Activated CD4-positive, alpha-beta memory T cell treated with anti-CD3 and anti-CD28 coated beads for 36 hours (primary cell): ENCODE measurements around the gene GATA1. TPM values are rescaled to one million over a fixed set of nuclear protein-coding genes. Genes with fewer than 3 reads are reported as not detected.

ENCODE experiments used
- CTCF ChIA-PET: fragments of 350-600 bp; sonication (Branson Sonifier 250); formaldehyde crosslinking; loops from one replicate; lab custom pipeline; 2021; ENCODE audit warnings: antibody characterized with exemption, inconsistent platforms; lab: Charles Lee
- POLR2A ChIA-PET: fragments of 350-600 bp; sonication (Branson Sonifier 250); formaldehyde crosslinking; loops from one replicate; lab custom pipeline; 2021; ENCODE audit warnings: antibody characterized with exemption; lab: Charles Lee
- DNase-seq: peaks from one replicate; pipeline ENCODE4 v3.0.0-alpha.2; 2020
- H3K27ac Mint-ChIP-seq: one replicate; pipeline ENCODE4 v1.8.0; 2021; ENCODE audit warnings: mixed read lengths
- H3K27me3 Mint-ChIP-seq: one replicate; pipeline ENCODE4 v1.8.0; 2021; ENCODE audit warnings: mixed read lengths
- H3K36me3 Mint-ChIP-seq: one replicate; pipeline ENCODE4 v1.8.0; 2021; ENCODE audit warnings: mixed read lengths
- H3K4me1 Mint-ChIP-seq: one replicate; pipeline ENCODE4 v1.8.0; 2021; ENCODE audit warnings: low read depth, mixed read lengths
- H3K4me3 Mint-ChIP-seq: one replicate; pipeline ENCODE4 v1.8.0; 2021; ENCODE audit warnings: mild to moderate bottlenecking, mixed read lengths
- H3K9me3 Mint-ChIP-seq: one replicate; pipeline ENCODE4 v1.8.0; 2021; ENCODE audit warnings: mixed read lengths
- intact Hi-C: fragments of 100-400 bp; cut with micrococcal nuclease; formaldehyde crosslinking; loops from one replicate; pipeline ENCODE4 v1.15.1; 2023
- total RNA-seq, 2 experiments: library from RNA; stranded (reverse); gene quantifications; one replicate each; pipeline ENCODE4 v1.2.3, GENCODE V29; 2021

The GATA1 gene
- total RNA-seq, 2 experiments from 2014 or later: not detected

DNA sequence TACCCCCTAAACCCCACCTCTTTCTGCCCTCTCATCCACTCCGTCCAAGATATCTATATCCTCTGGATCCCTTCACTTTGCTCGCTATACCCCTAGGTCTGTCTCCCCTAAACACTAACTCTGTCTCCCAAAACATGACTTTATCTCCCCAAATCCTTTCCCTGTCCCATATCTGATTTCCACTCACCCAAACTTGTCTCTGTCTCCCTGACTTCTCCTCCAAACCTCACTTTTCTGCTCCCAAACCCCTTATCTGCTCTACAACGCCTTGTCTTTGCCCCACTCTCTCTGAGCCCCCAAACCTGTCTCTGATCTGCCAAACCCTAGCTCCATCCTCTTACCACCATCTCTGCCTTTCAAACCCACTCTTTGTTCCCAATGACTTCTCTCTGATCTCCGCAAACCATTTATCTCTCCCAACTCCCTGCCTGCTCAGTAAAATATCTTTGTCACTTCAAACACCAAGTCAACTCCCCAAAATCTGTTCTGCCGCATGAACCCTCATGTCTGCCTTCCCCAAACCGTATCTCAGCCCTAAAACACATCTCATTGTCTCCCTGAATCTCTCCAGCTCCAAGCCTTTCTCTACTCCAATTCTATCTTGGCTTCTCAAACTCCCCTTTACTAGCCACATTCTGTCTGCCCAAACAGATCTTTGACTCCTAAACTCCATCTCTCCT is 575 bp downstream of the GATA1 start:
- Mint-ChIP-seq H3K4me3 (no peak overlapping the region), H3K4me1 (peaks cover 8% of the 10 kb centered on the region), H3K27me3 (no peaks in the 10 kb centered on the region), H3K36me3 (no peaks in the 10 kb centered on the region), H3K27ac (no peak overlapping the region), H3K9me3 (no peaks in the 10 kb centered on the region)
- ChIA-PET CTCF (no interaction called here), POLR2A (no interaction called here)
- no peak for DNase-seq
- intact Hi-C loops: no loop called here

DNA sequence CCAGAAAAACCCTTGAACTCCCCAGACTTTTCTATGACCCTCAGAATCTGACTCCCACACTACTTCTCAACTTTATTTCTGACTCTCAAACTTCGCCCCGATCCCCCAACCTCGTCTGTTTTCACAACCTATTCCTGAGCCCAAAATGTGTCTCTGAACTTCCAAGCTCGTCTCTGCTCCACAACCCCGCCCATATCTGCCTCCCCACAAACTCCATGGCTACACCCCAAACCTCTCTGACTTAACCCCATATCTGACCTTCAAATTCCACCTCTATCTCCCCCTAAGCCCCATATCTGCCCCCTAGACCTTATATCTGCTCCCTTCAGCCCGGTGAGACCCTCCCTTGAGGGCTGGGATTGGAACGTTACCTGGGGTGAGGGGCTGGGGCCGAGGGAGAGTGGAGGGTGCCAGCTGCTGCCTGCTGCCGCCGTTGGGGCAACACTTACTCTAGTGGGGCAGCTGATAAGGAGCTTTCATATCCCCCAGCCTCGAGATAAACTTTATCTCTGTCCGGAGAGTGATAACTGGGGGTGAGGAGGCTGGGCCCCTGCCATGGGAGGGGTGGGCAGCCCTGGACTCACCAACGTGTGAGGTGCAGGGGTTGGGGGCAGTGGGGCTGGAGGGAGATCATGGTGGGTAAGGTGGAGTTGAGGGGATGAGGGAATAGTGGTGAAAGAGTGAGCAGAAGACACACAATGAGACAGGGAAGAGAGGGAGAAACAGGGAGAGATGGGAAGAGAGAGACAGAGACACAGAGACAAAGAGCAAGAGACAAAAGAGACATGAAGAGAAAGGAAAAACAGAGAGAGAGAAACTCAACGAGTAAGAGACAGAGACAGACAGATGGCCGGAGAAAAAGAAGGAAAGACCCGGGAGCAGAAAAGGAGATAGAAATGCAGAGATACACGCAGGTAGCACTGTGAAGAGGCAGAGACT is 1.4 kb downstream of the GATA1 start:
- no peak overlapping the region for H3K4me3 Mint-ChIP-seq
- no peaks in the 10 kb centered on the region for H3K27me3 Mint-ChIP-seq
- no peaks in the 10 kb centered on the region for H3K36me3 Mint-ChIP-seq
- intact Hi-C loops: no loop called here
- ChIA-PET CTCF (no interaction called here), POLR2A (no interaction called here)
- no peak for DNase-seq
- H3K4me1 Mint-ChIP-seq: peaks cover 8% of the 10 kb centered on the region
- H3K27ac Mint-ChIP-seq: no peak overlapping the region
- H3K9me3 Mint-ChIP-seq: no peaks in the 10 kb centered on the region

DNA sequence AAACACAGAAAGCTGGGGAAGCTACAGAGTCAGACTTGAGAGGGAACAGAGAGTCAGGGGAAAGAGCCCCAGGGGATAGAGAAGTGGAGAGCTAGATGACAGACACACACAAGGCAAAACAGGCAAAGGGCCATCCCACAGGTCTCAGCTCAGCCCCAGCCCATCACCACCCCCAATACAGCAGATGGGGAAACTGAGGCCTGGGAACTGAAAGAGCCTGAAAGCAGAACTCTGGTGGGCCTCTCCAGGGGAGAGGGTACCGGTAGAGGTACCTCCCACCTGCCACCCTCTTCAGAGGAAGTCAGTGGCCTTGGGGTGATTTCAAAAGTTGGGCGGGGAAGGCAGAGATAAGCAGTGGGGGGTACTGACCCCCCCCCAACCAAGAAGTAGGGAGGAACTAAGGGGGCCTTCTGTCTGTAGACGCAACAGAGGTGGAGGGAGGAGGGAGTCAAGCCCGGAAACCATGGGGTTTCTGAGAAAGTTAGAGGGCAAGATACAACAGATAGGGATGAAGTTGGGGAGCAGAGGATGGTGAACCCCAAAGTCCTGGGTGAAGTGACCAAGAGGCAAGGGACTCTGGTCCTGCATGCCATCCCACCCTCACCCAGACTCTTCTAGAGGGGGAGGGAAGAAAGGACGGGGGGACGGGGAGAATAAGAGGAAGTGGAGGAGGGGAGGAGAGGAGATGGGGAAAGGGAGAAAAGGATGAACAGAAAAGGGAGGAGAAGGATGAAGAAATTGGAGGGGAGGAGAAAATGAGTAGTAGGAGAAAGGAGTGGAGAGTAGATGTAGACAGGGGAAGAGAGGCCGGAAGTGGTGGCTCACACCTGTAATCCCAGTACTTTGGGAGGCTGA is 3.2 kb downstream of the GATA1 start:
- POLR2A ChIA-PET: no interaction called here
- CTCF ChIA-PET: no interaction called here
- no peak overlapping the region for H3K27ac Mint-ChIP-seq

DNA sequence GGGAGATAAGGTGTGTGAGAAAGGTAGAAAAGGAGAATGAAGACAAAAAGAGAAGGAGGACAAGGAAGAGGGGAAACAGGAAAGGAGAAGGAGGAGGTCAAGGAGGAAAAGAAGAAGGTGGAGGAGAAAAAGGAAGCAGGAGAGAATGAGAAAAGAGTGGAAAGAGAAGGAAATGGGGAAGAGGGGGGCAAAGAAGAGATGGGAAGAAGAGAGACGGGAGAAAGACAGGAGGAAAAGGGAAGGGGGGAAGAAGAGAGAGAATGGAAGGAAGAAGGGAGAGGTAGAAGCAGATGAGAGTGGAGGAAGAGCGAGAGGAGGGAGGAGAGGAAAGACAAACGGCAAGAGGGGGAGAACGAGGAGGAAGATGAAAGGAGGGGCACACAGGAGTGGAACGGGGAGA is 4.1 kb downstream of the GATA1 start:
- DNase-seq: no peak
- Mint-ChIP-seq H3K27ac (no peak overlapping the region), H3K9me3 (no peaks in the 10 kb centered on the region), H3K4me3 (no peak overlapping the region), H3K4me1 (peaks cover 8% of the 10 kb centered on the region), H3K27me3 (no peaks in the 10 kb centered on the region), H3K36me3 (no peaks in the 10 kb centered on the region)
- POLR2A ChIA-PET: no interaction called here
- CTCF ChIA-PET: no interaction called here
- intact Hi-C loops: no loop called here

More for the DNA sequence above, 3.2 kb downstream of the GATA1 start:
- Mint-ChIP-seq H3K36me3 (no peaks in the 10 kb centered on the region), H3K27me3 (no peaks in the 10 kb centered on the region), H3K9me3 (no peaks in the 10 kb centered on the region), H3K4me3 (no peak overlapping the region), H3K4me1 (peaks cover 8% of the 10 kb centered on the region)
- intact Hi-C loops: no loop called here
- DNase-seq: no peak

DNA sequence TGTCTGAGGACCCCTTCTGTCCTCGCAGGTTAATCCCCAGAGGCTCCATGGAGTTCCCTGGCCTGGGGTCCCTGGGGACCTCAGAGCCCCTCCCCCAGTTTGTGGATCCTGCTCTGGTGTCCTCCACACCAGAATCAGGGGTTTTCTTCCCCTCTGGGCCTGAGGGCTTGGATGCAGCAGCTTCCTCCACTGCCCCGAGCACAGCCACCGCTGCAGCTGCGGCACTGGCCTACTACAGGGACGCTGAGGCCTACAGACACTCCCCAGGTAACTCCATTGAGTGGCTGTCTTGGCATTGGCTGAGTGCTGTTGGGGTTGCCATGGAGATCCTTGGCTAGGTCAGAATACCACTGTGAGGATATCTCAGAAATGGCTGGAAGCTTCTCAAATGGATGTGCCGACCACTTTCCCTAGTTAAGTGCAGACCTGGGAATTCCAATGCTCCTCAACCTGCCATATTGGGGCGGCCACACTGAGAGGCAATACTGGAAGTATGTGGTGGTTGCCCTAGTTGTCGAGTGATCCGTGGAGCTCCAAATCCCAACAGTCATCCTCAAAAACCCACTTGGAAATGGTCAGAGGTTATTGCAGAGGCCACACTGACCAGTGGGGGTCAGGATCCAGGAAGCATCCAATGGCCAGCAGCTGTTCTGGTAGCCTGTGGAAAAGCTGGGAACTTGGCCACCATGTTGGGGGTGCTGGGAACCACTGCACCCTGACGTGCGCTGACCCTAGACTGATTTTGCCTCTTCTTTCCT is 4.9 kb downstream of the GATA1 start:
- peaks cover 8% of the 10 kb centered on the region for H3K4me1 Mint-ChIP-seq
- CTCF ChIA-PET: no interaction called here
- H3K27ac Mint-ChIP-seq: no peak overlapping the region
- intact Hi-C loops: no loop called here
- no peak overlapping the region for H3K4me3 Mint-ChIP-seq
- no peaks in the 10 kb centered on the region for H3K36me3 Mint-ChIP-seq
- no peaks in the 10 kb centered on the region for H3K9me3 Mint-ChIP-seq
- POLR2A ChIA-PET: no interaction called here
- no peak for DNase-seq
- no peaks in the 10 kb centered on the region for H3K27me3 Mint-ChIP-seq

DNA sequence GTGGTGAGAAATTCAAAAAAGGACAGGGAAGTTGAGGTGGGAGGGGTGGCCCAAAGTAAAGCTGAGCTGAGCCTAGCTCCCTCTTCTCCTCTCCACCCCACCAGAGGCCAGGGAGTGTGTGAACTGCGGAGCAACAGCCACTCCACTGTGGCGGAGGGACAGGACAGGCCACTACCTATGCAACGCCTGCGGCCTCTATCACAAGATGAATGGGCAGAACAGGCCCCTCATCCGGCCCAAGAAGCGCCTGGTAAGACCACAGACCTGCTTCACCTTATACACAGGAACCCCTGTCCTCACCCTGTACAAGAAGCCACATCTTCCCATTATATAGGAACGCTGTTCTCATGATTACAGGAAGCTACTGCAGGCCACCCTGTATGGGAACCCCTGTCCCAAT is 5.8 kb downstream of the GATA1 start:
- Mint-ChIP-seq H3K4me3 (no peak overlapping the region), H3K4me1 (peaks cover 8% of the 10 kb centered on the region), H3K9me3 (no peaks in the 10 kb centered on the region), H3K27me3 (no peaks in the 10 kb centered on the region), H3K36me3 (no peaks in the 10 kb centered on the region), H3K27ac (no peak overlapping the region)
- intact Hi-C loops: no loop called here
- POLR2A ChIA-PET: no interaction called here
- CTCF ChIA-PET: no interaction called here
- no peak for DNase-seq

DNA sequence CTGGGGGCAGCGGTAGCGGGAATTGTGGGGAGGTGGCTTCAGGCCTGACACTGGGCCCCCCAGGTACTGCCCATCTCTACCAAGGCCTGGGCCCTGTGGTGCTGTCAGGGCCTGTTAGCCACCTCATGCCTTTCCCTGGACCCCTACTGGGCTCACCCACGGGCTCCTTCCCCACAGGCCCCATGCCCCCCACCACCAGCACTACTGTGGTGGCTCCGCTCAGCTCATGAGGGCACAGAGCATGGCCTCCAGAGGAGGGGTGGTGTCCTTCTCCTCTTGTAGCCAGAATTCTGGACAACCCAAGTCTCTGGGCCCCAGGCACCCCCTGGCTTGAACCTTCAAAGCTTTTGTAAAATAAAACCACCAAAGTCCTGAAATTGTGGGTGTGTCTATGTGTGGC is 7.5 kb downstream of the GATA1 start:
- Mint-ChIP-seq H3K36me3 (no peaks in the 10 kb centered on the region), H3K4me1 (peaks cover 6% of the 10 kb centered on the region), H3K27ac (no peak overlapping the region), H3K27me3 (no peaks in the 10 kb centered on the region), H3K4me3 (no peak overlapping the region), H3K9me3 (no peaks in the 10 kb centered on the region)
- CTCF ChIA-PET: no interaction called here
- DNase-seq: no peak
- POLR2A ChIA-PET: no interaction called here
- intact Hi-C loops: no loop called here

DNA sequence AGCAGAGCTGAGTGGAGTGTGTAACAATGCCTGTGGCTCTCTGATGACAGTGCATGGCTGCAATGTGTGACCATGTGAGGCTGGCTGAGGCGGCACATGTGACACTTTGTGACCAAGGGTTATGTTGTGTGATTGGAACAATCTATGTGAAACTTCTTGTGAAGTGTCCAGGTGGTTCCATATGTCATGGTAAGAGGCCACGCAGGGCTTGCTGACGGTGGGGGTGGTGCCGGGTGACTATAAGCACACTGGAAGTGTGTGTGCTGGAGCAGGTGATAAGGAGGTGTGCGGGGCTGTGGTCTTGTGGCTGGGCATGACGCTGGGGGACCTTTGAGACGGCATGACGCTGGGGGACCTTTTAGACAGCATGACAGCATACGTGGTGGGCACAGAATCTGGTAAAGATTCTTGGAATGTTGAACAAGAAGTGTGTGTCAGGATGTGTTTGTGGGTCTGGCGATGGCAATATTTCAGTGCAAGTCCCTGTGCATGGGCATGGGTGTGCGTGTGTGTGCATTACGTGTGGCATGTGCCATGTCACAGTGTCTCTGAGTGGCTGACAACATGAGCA is 8.0 kb downstream of the GATA1 start:
- Mint-ChIP-seq H3K4me3 (no peak overlapping the region), H3K36me3 (no peaks in the 10 kb centered on the region), H3K4me1 (peaks cover 4% of the 10 kb centered on the region), H3K27ac (no peak overlapping the region), H3K9me3 (no peaks in the 10 kb centered on the region), H3K27me3 (no peaks in the 10 kb centered on the region)
- intact Hi-C loops: no loop called here
- ChIA-PET CTCF (no interaction called here), POLR2A (no interaction called here)
- DNase-seq: no peak

DNA sequence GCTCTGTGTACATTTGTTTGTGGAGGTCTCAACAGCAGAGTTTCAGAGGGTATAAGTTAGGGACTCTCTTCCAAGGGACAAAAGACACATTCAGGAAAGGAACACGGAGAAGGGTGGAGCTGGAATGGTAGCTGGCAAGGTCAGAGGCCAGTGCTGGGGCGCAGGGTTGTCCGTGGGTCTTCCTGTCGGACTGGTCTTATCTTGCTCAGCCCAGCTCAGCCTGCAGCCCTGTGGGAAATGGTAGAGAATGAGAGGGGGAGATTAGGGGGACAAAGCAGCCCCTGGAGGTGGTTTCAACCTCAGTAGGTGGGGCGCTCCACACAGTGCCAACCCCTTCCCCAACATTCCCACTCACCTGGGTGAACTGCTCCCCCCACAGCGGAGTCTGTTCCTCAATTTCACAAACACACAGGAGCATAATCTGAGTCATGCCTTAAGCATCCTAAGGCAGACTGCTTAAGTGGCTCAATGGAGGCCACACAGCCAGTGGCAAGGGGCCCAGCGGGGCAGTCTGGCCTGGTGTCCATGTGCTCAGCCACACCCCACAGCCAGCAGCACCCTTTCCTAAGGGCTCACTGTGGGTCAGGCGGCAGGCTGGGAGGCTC is 8.6 kb downstream of the GATA1 start:
- Mint-ChIP-seq H3K27ac (no peak overlapping the region), H3K36me3 (no peaks in the 10 kb centered on the region), H3K4me3 (no peak overlapping the region), H3K4me1 (no peaks in the 10 kb centered on the region), H3K9me3 (no peaks in the 10 kb centered on the region), H3K27me3 (no peaks in the 10 kb centered on the region)
- intact Hi-C loops: no loop called here
- POLR2A ChIA-PET: no interaction called here
- CTCF ChIA-PET: no interaction called here
- no peak for DNase-seq

DNA sequence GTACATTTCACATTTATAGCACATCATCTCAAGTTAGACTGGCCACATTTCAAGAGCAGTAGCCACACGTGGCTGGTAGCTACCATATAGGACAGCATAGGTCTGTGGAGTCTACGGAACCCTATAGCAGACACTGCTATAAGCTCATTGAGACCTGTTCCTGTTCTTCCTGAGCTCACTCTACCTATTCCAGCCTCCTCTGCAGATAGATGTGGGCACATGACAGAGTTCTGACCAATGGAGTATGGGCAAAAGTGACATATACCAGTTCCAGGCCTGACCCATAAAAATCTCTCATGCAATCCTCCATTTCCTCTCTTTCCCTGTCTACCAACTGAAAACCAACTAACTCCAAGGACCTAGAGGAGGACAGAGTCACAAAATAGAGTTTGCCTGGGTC is 11.9 kb downstream of the GATA1 start:
- H3K4me1 Mint-ChIP-seq: peaks cover 13% of the 10 kb centered on the region
- no peak overlapping the region for H3K27ac Mint-ChIP-seq
- no peak for DNase-seq
- no peaks in the 10 kb centered on the region for H3K36me3 Mint-ChIP-seq
- H3K9me3 Mint-ChIP-seq: no peaks in the 10 kb centered on the region
- no peak overlapping the region for H3K4me3 Mint-ChIP-seq
- intact Hi-C loops: no loop called here
- ChIA-PET CTCF (no interaction called here), POLR2A (no interaction called here)
- no peaks in the 10 kb centered on the region for H3K27me3 Mint-ChIP-seq
